Pancreas (tissue), 10 donors: ENCODE measurements around the gene CALHM5. TPM values are rescaled to one million over a fixed set of nuclear protein-coding genes. Genes with fewer than 3 reads are reported as not detected.

Source experiments
- ATAC-seq, 4 donors: fragments of 200-7000 bp; cut with Tn5 transposase; one replicate each; pipeline versions ENCODE4 v1.8.0 to v1.9.1; 2020; ENCODE audit warnings: mild to moderate bottlenecking in 4 of 4, moderate library complexity in 4 of 4
- DNase-seq, 6 donors: peaks; one replicate each; pipeline ENCODE4 v3.0.0-alpha.2; 2020
- FAIRE-seq: peaks from 2 replicates; lab custom pipeline; 2012; peaks lifted over from hg19 to GRCh38; lab: Jason Lieb, UNC
- H3K27ac ChIP-seq, 4 donors: fragments of 200-600 bp; sonication (generic); 1 replicate in 3 of 4; 2 replicates in 1 of 4; pipeline versions ENCODE4 v1.5.0 to v1.8.0; 2020
- H3K27me3 ChIP-seq, 4 donors: fragments of 200-600 bp; one replicate each; pipeline ENCODE4 v1.8.0; 2021
- H3K36me3 ChIP-seq, 3 donors: fragments of 200-600 bp; sonication (generic) in 1 of 3; one replicate each; pipeline versions ENCODE4 v1.5.0 to v1.8.0; 2020 to 2021
- H3K4me1 ChIP-seq, 3 donors: fragments of 200-600 bp; one replicate each; pipeline ENCODE4 v1.8.0; 2021
- H3K4me3 ChIP-seq, 4 donors: fragments of 200-600 bp; sonication (generic) in 2 of 4; one replicate each; pipeline versions ENCODE4 v1.5.0 to v1.8.0; 2020 to 2021
- H3K9me3 ChIP-seq, 4 donors: fragments of 200-600 bp; one replicate each; pipeline ENCODE4 v1.8.0; 2021
- WGBS, 2 donors: extraction: QIAGEN DNeasy Blood & Tissue Kit; methylation state at CpG; one replicate each; pipeline ENCODE4 v1.1.7; 2013; 5-methylcytosine and 5-hydroxymethylcytosine counted together
- intact Hi-C, 3 donors: fragments of 100-400 bp; cut with DNase I; formaldehyde crosslinking; loops; one replicate each; pipeline versions ENCODE4 v1.11.1 to v1.14.2; 2022
- polyA plus RNA-seq, 2 donors: library from polyadenylated mRNA; stranded (reverse); fragments of 200-250 nt; gene quantifications; one replicate each; pipeline ENCODE4 v1.2.3, GENCODE V29; 2013
- total RNA-seq, 6 donors: library from RNA; stranded (reverse); fragmentation: NEBNext Ultra II Directional in 4 of 6; extraction: Animal tissue kit (Norgen Biotek cat#: 25700) in 4 of 6; gene quantifications; one replicate each; pipeline versions ENCODE4 v1.2.1 to v1.2.4, GENCODE V29; 2021 to 2023
- TF ChIP-seq, protein P1 (sequence below), 4 donors: fragments of 200-600 bp; sonication (generic) in 3 of 4; IDR thresholded peaks; one replicate each; pipeline versions ENCODE4 v1.5.0 to v1.8.0; 2021; ENCODE audit warnings: antibody characterized with exemption in 4 of 4
- donor health status: healthy with polysubstance abuse.
- donor health status: DM: no; HTN: no; CAD: no; lungs with moderate emphysema.
- donor health status: DM: no; HTN: no; CAD: no.
- donor health status: control.
- donor health status: control.
- donor health status: Bipolar disorder and iron deficiency.
- donor health status: DM: yes; HTN: yes; CAD: no.
- donor health status: DM: no; HTN: no; CAD: no.
- donor health status: DM: no; HTN: no; CAD: no.
- donor health status: DM: yes; HTN: yes; CAD: no.

CALHM5 gene
- total and polyA plus RNA-seq, 8 donors: 0.04 to 0.41 (median 0.10) TPM

DNA sequence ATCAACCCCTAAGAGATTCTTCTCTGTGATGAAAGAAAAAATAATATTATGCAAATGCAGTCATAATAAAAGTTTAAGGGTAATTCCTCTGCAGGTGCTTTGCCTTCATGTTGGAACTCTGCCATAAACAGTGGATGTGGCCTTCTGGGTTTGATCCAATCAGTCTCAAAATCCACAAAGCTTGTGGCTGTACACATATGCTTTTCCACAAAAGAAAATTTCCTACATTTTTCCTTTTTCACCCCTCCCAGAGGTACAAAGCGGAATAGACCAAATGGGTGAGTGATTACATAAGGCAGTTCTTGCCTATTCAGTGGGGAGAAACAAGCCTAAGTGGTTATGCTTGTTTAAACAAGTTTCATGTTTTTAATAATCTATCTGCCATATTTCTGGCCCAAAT lies 16.7 kb downstream of the CALHM5 start:
- intact Hi-C loops: loop anchor here in 1 of 3 donors (10.0 kb wide), 1 partner anchor 253 kb away; the partner anchor contains the start of gene TSPYL1
- Histone ChIP-seq H3K27ac (no peak overlapping the region), H3K4me1 (no peaks in the 10 kb centered on the region), H3K27me3 (no peaks in the 10 kb centered on the region), H3K4me3 (no peak overlapping the region), H3K9me3 (no peaks in the 10 kb centered on the region), H3K36me3 (no peaks in the 10 kb centered on the region)
- FAIRE-seq: no peak
- 81 to 82% methylated on average over 1 of the region's 1 CpG for WGBS, 2 donors
- no peak for DNase-seq
- TF ChIP-seq, protein P1, sequence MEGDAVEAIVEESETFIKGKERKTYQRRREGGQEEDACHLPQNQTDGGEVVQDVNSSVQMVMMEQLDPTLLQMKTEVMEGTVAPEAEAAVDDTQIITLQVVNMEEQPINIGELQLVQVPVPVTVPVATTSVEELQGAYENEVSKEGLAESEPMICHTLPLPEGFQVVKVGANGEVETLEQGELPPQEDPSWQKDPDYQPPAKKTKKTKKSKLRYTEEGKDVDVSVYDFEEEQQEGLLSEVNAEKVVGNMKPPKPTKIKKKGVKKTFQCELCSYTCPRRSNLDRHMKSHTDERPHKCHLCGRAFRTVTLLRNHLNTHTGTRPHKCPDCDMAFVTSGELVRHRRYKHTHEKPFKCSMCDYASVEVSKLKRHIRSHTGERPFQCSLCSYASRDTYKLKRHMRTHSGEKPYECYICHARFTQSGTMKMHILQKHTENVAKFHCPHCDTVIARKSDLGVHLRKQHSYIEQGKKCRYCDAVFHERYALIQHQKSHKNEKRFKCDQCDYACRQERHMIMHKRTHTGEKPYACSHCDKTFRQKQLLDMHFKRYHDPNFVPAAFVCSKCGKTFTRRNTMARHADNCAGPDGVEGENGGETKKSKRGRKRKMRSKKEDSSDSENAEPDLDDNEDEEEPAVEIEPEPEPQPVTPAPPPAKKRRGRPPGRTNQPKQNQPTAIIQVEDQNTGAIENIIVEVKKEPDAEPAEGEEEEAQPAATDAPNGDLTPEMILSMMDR (IDR thresholded peaks at IDR 0.05): no peak
- no peak for ATAC-seq

DNA sequence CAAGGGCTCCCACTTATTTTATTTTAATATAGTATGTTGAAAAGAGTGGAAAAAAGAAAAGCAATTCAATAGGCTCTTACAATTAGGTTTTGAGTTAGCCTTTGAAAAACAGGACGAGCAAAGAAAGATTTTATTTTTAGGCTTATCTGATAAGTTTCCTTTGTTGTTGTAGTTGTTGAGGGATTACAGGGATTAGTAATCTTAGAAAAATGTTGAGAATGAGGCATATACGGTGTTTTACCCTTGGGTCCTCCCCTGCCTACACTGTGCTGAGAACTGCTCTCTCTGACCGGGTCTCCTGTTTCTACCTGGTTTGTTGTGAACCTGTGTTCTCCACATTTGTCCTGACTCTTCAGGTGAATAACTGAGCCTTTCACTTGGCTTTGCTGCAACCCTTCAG lies 17.3 kb downstream of the CALHM5 start:
- no peaks in the 10 kb centered on the region for H3K27me3 ChIP-seq
- no peaks in the 10 kb centered on the region for H3K9me3 ChIP-seq
- H3K4me1 ChIP-seq: no peaks in the 10 kb centered on the region
- H3K36me3 ChIP-seq: no peaks in the 10 kb centered on the region
- TF ChIP-seq, protein P1 (IDR thresholded peaks at IDR 0.05): no peak
- H3K27ac ChIP-seq: no peak overlapping the region
- no peak for ATAC-seq
- H3K4me3 ChIP-seq: no peak overlapping the region
- intact Hi-C loops: loop anchor here in 1 of 3 donors (10.0 kb wide), 1 partner anchor 254 kb away; the partner anchor contains the start of gene TSPYL1
- DNase-seq: no peak
- no peak for FAIRE-seq
- WGBS, 2 donors: 49 to 61% methylated on average over 3 of the region's 3 CpGs

DNA sequence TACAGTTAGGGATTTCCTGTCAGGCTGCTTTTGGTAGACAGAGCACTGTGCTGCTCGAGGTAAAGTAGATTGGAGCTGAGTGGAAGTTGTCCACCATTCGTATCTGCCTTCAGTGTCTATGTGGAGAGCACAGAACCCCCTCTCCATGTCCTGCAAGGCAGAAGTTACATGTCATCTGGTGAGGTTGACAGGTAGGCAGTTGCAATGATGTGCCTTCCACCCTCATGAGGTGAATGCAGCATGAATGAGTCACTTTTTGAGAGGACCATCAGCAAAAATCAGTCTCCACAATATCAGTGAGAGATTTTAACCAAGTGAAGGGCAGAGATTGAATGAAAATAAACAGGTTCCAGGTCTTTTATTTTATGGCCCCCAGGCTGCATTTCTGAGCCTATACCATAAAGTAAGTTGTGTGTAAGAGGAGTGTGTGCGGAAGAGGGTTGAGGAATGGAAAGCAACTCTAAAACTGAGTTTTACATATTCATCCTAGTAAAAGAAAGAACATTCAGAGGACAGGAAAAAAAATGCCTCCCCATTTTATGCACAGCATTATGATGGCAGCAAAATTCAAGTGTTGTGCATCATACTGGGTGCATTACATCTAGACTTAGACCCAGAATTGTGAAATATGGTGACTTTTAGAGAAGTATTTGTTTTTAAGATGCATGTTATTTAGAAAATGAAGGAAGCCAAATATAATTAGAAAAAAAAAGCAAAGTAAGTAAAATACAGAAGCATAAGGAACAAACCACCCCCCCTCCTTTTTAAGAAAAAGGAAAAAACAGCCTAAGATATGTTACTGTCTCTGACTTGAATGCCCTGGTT lies 18.2 kb downstream of the CALHM5 start:
- FAIRE-seq: no peak
- H3K27me3 ChIP-seq: no peaks in the 10 kb centered on the region
- TF ChIP-seq, protein P1 (IDR thresholded peaks at IDR 0.05): no peak
- no peaks in the 10 kb centered on the region for H3K4me1 ChIP-seq
- intact Hi-C loops: loop anchor here in 1 of 3 donors (10.0 kb wide), 1 partner anchor 255 kb away; the partner anchor contains the start of gene TSPYL1
- no peak for ATAC-seq
- H3K9me3 ChIP-seq: no peaks in the 10 kb centered on the region
- H3K27ac ChIP-seq: no peak overlapping the region
- no peak overlapping the region for H3K4me3 ChIP-seq
- DNase-seq: no peak
- WGBS, 2 donors: 71% methylated on average over 3 of the region's 3 CpGs
- no peaks in the 10 kb centered on the region for H3K36me3 ChIP-seq

DNA sequence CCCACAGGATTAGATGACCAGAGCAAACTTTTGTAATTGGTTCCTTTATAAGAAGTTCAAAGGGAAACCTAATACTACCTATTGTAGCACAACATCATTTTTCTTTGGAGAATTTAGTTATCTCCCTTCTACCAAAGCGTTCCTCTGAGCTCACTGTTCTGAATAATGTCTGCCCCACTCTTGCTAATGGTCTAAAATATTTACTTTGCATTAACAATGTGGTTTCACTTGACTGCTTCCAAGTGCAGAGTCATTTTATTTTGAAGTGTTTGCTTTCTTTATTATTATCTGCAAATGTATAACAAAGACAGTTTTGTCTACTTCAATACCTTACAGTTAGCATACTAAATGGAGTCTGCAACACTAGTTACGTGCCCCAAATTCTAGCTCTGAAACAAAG lies 19.0 kb downstream of the CALHM5 start:
- FAIRE-seq (no peak), DNase-seq (no peak), ATAC-seq (no peak)
- TF ChIP-seq, protein P1 (IDR thresholded peaks at IDR 0.05): no peak
- Histone ChIP-seq H3K27me3 (no peaks in the 10 kb centered on the region), H3K27ac (no peak overlapping the region), H3K36me3 (no peaks in the 10 kb centered on the region), H3K4me3 (no peak overlapping the region), H3K9me3 (no peaks in the 10 kb centered on the region), H3K4me1 (no peaks in the 10 kb centered on the region)
- intact Hi-C loops: no loop called here
- 65 to 70% methylated on average over 2 of the region's 2 CpGs for WGBS, 2 donors
